Neuron (in vitro differentiated cells): ENCODE results near the gene MYRFL.

Experiments used
- H2AFZ ChIP-seq: one replicate; pipeline ENCODE4 v1.6.1; 2013; ENCODE audit warnings: low read depth, mild to moderate bottlenecking, inconsistent platforms, low read length, moderate library complexity
- H3K27me3 ChIP-seq: one replicate; pipeline ENCODE4 v1.6.1; 2013; ENCODE audit warnings: low read length; ENCODE audit not compliant: insufficient read depth
- H3K36me3 ChIP-seq: one replicate; pipeline ENCODE4 v1.6.1; 2013; ENCODE audit warnings: low read length; ENCODE audit not compliant: insufficient read depth
- H3K4me1 ChIP-seq: one replicate; pipeline ENCODE4 v1.6.1; 2013; ENCODE audit warnings: low read length; ENCODE audit not compliant: insufficient read depth
- H3K4me3 ChIP-seq: 2 replicates; pipeline ENCODE4 v1.5.1; 2013; ENCODE audit warnings: mild to moderate bottlenecking, low read length, moderate library complexity
- H3K9me3 ChIP-seq: one replicate; pipeline ENCODE4 v1.6.1; 2013; ENCODE audit warnings: low read length

The MYRFL gene

GRCh38 chr12:69910694-69911093 is 85.7 kb downstream of the MYRFL start:
- no peaks in the 10 kb centered on the region for H3K4me1 ChIP-seq
- H3K4me3 ChIP-seq = no peak overlapping the region
- no peaks in the 10 kb centered on the region for H3K9me3 ChIP-seq
- H2AFZ ChIP-seq = no peak overlapping the region
- no peaks in the 10 kb centered on the region for H3K27me3 ChIP-seq
- no peaks in the 10 kb centered on the region for H3K36me3 ChIP-seq

GRCh38 chr12:69913526-69913925 is 88.5 kb downstream of the MYRFL start:
- H3K4me1 ChIP-seq = no peaks in the 10 kb centered on the region
- H3K4me3 ChIP-seq = no peak overlapping the region
- no peaks in the 10 kb centered on the region for H3K9me3 ChIP-seq
- H3K36me3 ChIP-seq = no peaks in the 10 kb centered on the region
- no peaks in the 10 kb centered on the region for H3K27me3 ChIP-seq
- no peak overlapping the region for H2AFZ ChIP-seq

GRCh38 chr12:69915964-69916363 is 90.9 kb downstream of the MYRFL start:
- Histone ChIP-seq H3K9me3 (no peaks in the 10 kb centered on the region), H3K4me3 (no peak overlapping the region), H3K4me1 (no peaks in the 10 kb centered on the region), H3K27me3 (no peaks in the 10 kb centered on the region), H3K36me3 (no peaks in the 10 kb centered on the region), H2AFZ (no peak overlapping the region)

- Histone ChIP-seq H2AFZ (no peak overlapping the region), H3K4me1 (no peaks in the 10 kb centered on the region), H3K9me3 (no peaks in the 10 kb centered on the region), H3K4me3 (no peak overlapping the region), H3K36me3 (no peaks in the 10 kb centered on the region), H3K27me3 (no peaks in the 10 kb centered on the region)
Observed at GRCh38 chr12:69916544-69917235, 91.7 kb downstream of the MYRFL start.

GRCh38 chr12:69918287-69918686 is 93.3 kb downstream of the MYRFL start:
- Histone ChIP-seq H3K36me3 (no peaks in the 10 kb centered on the region), H2AFZ (no peak overlapping the region), H3K4me1 (no peaks in the 10 kb centered on the region), H3K4me3 (no peak overlapping the region), H3K27me3 (no peaks in the 10 kb centered on the region), H3K9me3 (no peaks in the 10 kb centered on the region)

GRCh38 chr12:69919495-69919894 is 94.5 kb downstream of the MYRFL start:
- Histone ChIP-seq H3K4me3 (no peak overlapping the region), H2AFZ (no peak overlapping the region), H3K27me3 (no peaks in the 10 kb centered on the region), H3K36me3 (no peaks in the 10 kb centered on the region), H3K4me1 (no peaks in the 10 kb centered on the region), H3K9me3 (no peaks in the 10 kb centered on the region)

- Histone ChIP-seq H2AFZ (no peak overlapping the region), H3K27me3 (no peaks in the 10 kb centered on the region), H3K4me3 (no peak overlapping the region), H3K36me3 (no peaks in the 10 kb centered on the region), H3K4me1 (no peaks in the 10 kb centered on the region), H3K9me3 (no peaks in the 10 kb centered on the region)
Observed at GRCh38 chr12:69921831-69922230, 96.8 kb downstream of the MYRFL start.

GRCh38 chr12:69922999-69923398 is 98.0 kb downstream of the MYRFL start:
- Histone ChIP-seq H3K4me1 (no peaks in the 10 kb centered on the region), H3K27me3 (no peaks in the 10 kb centered on the region), H3K9me3 (no peaks in the 10 kb centered on the region), H3K4me3 (no peak overlapping the region), H2AFZ (no peak overlapping the region), H3K36me3 (no peaks in the 10 kb centered on the region)

- Histone ChIP-seq H3K9me3 (no peaks in the 10 kb centered on the region), H2AFZ (no peak overlapping the region), H3K4me3 (no peak overlapping the region), H3K27me3 (no peaks in the 10 kb centered on the region), H3K36me3 (no peaks in the 10 kb centered on the region), H3K4me1 (no peaks in the 10 kb centered on the region)
Observed at GRCh38 chr12:69925291-69925690, 100.3 kb downstream of the MYRFL start.

- Histone ChIP-seq H3K4me3 (no peak overlapping the region), H3K9me3 (no peaks in the 10 kb centered on the region), H3K36me3 (no peaks in the 10 kb centered on the region), H2AFZ (no peak overlapping the region), H3K4me1 (peaks cover 3% of the 10 kb centered on the region), H3K27me3 (no peaks in the 10 kb centered on the region)
Observed at GRCh38 chr12:69927164-69927563, 102.1 kb downstream of the MYRFL start.

- peaks cover 2% of the 10 kb centered on the region for H3K9me3 ChIP-seq
- H3K4me1 ChIP-seq = peaks cover 19% of the 10 kb centered on the region
Observed at GRCh38 chr12:69929125-69929524, 104.1 kb downstream of the MYRFL start.

GRCh38 chr12:69929531-69929930 is 104.5 kb downstream of the MYRFL start:
- H3K36me3 ChIP-seq = no peaks in the 10 kb centered on the region
- peaks cover 4% of the 10 kb centered on the region for H3K9me3 ChIP-seq
- no peaks in the 10 kb centered on the region for H3K27me3 ChIP-seq
- H3K4me1 ChIP-seq = peaks cover 22% of the 10 kb centered on the region
- no peak overlapping the region for H2AFZ ChIP-seq
- H3K4me3 ChIP-seq = no peak overlapping the region

More at GRCh38 chr12:69929125-69929524, 104.1 kb downstream of the MYRFL start:
- H3K4me3 ChIP-seq = no peak overlapping the region
- no peak overlapping the region for H2AFZ ChIP-seq
- H3K36me3 ChIP-seq = no peaks in the 10 kb centered on the region
- H3K27me3 ChIP-seq = no peaks in the 10 kb centered on the region

GRCh38 chr12:69931569-69931968 is 106.5 kb downstream of the MYRFL start:
- H3K9me3 ChIP-seq = peaks cover 4% of the 10 kb centered on the region
- no peak overlapping the region for H3K4me3 ChIP-seq
- peaks cover 43% of the 10 kb centered on the region for H3K4me1 ChIP-seq
- H3K36me3 ChIP-seq = no peaks in the 10 kb centered on the region
- H2AFZ ChIP-seq = no peak overlapping the region
- H3K27me3 ChIP-seq = no peaks in the 10 kb centered on the region

GRCh38 chr12:69932154-69932553 is 107.1 kb downstream of the MYRFL start:
- Histone ChIP-seq H3K9me3 (peaks cover 4% of the 10 kb centered on the region), H3K4me1 (peaks cover 44% of the 10 kb centered on the region), H2AFZ (no peak overlapping the region), H3K4me3 (no peak overlapping the region), H3K36me3 (no peaks in the 10 kb centered on the region), H3K27me3 (no peaks in the 10 kb centered on the region)
